ENCODE measurements around the gene IL18RAP.

GRCh38 chr2:102392096-102392495, 30.9 kb upstream of the IL18RAP start:
- TF ChIP-seq CTCF (IDR thresholded peaks at IDR 0.05; ENCODE audit: insufficient read depth, low read length, poor library complexity, severe bottlenecking) (no peak), EZH2phosphoT487 (conservative IDR thresholded peaks at IDR 0.05; ENCODE audit: low read length) (no peak)

Measured in SU-DHL-6 (cell line).